NCI-H82 treated with DMSO at 0.1 percent for 48 hours (cell line): ENCODE data around the gene UVSSA.
"Not testable (repeated sequence)": the region's sequence is repeated elsewhere in the genome, so short reads cannot be mapped to it uniquely, and the experiment has no call there.

Source experiments
- DNase-seq: peaks from one replicate; lab custom pipeline; 2025; ENCODE audit not compliant: unreplicated experiment; lab: John Stamatoyannopoulos, UW

The UVSSA gene

DNA sequence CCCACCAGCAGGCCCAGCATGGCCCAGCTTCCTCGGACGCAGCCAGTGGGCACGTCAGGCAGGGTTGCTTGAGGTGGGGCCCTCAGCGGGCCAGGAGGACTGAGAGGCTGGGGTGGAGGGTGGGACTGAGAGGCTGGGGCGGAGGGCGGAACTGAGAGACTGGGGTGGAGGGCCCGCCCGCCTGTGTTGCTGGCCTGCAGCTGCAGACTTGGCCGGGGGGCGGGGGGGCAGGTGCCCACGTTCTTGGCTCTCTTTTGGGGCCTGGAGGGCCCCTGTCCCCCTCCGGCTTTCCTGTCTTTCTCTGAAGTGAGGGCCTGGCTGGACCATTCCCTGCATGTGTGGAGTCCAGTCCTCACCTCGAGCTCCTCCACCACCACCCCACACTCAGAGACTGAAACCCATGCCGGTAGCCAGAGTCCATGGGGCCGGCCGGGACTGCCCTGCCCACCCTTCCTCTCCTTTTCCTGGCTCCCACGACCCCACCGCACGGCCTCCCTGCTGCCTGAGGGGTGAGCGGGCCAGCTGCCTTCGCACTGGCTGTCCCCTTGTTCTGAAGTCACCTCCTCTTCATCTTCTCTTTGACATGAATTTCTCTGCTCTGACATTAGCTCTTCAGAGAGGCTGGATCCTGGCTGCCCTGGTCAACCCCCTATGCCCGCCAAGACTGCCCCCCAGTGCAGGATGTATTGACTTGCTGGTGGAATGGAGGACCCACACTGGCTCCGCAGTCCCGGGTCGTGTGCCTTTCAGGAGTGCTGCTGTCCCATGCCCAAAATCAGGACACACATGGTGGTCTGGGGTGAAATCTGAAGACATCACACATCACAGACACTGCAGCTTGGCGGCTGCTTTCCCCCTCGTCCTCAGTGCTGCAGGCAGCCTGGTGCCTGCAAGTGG lies 69.3 kb downstream of the UVSSA start:
- DNase-seq = no peak

DNA sequence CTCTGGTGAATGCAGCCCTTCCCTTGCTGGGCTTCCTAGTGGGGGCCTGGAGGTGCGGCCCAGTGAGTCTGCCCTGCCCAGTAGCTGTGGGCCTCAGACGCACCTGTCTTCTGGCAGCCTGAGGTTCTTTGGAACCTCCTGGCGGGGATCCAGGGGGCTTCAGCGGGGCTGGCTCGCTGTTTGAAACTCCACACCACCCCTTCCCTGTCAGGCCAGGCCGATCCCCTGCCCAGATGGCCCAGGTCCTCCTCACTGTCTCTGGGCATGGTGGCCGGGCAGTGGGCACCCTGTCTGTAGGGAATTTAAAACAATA lies 69.9 kb downstream of the UVSSA start:
- no peak for DNase-seq

DNA sequence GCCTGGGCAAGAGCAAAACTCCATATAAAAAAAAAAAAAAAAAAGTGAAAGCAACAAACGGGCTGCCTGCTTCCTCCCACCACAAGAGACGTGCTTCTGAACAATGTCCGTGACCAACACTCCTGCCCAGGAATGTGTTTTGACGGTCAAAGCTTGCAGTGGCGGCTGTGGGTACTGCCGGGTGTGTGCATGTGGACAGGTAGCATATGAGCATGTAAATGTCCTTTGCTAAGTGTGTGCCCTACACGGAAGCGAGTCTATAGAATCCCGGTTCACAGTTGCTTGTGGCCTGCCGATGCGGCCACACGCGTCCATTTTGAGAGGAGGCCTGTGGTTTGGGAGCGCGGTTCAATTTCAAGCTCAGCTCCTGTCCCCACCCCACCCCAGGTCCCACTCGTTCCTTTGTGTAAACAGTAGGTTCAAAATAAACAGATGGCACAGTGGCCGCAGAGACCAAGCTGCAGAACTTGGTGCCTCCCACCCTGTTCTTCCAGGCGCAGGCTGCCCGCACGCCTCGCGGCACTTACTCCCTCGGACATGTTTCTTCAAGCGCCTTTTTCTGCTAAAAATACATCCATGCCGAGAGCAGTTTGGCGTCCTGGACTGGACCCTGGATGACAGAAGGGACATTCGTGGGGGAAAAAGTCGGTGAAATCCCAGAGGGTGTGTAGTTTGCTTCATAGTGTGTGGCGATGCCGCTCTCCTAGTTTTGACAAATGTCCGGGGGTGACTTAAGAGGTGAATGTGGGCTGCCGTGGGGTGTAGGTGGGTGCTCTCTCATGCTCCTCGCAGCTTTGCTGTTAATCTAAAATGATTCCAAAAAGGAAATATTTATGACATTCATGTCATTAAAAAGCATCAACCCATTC lies 70.7 kb downstream of the UVSSA start:
- no peak for DNase-seq

DNA sequence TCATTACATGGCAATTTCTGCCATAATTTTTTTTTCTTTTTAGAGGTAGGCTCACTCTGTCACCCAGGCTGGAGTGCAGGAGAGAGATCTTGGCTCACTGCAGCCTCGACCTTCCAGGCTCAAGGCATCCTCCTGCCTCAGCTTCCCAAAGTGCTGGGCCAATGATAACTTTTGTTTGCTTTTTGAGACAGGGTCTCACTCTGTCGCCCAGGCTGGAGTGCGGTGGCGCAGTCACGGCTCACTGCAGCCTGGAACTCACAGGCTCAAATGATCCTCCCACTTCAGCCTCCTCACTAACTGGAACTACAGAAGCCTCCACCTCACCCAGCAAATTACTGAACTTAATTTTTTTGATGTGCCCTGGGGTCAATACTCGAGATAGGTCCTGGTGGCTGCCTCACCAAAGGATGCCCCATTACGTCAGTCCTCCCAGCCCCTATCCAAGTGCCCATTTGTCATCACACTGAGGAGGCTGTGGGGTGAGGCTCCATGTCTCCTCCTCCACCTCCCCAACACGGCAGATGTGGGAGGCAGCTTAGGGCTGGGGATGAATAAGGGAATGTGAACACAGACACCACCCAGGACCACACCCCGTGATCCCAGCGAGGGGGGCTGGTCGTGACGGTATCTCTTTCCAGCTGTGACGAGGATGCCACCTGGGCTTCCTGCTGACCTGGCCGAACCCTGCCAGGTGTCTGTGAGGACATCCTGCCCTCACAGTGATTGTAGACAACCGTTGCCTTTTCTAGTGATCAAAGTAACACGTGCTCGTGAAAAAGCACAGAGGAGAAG lies 71.7 kb downstream of the UVSSA start:
- DNase-seq = no peak

DNA sequence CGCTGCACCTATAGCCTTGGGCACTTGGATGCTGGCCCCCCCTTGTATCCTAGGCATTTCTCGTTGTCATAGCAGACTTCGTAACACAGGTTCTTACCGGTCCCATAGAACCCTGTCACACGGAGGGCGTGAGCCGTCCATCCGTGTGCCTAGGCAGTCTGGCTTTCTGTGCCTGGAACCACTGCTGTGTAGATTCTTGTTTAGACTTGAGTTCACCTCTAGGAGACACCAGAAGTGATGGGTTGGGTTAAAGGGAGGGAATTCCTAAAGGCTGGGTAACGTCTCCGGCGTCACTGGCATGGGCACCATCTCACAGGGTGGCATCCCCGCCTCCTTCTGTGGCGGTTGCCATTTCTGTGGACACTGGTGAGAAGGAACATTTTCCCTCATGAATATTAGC lies 72.7 kb downstream of the UVSSA start:
- no peak for DNase-seq

DNA sequence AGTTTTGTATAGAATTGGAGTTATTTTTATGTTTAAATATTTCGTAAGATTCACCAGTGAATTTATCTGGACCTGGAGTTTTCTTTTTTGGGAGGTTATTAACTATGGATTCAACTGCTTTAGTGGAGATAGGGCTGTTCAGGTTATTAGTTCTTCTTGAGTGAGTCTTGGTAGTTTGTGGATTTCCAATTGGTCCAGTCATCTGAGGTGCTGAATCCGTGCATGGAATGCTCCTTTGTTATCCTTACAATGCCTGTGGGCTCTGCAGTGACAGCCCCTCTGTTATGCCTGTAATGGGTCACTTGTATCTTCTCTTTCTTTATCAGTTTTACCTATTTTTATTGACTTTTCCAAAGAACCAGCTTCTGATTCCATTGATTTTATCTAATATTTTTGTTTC lies 74.6 kb downstream of the UVSSA start:
- DNase-seq = no peak

DNA sequence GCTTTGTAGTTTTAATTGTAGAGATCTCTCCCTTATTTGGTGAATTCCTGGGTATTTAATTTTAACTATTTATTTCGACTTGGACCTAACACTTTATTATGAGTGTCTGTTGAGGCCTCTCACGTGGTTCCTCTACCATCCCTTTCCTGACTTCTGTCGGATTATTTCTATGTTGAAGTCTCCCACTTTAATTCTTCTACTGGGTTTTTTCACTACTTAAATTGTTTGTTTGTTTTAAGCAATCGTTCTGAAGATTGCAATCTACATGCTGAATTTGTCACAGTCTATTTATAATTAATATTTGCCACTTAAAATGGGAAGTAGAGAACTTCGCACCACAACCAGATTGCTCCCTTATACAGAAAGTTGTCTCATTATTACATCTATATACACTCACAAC lies 80.0 kb downstream of the UVSSA start:
- no peak for DNase-seq

DNA sequence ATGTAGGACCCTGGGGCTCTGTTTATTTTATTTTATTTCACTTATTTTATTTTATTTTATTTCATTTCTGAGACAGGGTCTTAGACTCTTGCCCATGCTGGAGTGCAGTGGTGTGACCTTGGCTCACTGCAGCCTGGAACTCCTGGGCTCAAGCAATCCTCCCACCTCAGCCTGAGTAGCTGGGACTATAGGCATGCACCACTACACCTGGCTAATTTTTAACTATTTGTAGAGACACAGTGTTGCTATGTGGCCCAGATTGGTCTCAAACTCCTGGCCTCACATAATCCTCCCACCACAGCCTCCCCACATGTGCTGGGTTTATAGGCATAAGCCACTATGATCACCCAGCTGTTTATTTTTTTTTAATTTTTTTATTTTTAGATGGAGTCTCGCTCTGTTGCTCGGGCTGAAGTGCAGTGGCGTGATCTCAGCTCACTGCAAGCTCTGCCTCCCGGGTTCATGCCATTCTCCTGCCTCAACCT lies 96.7 kb downstream of the UVSSA start:
- not testable (repeated sequence) for DNase-seq
